Large intestine (tissue), 3 donors: ENCODE data around the gene NOS3. TPM values are rescaled to one million over a fixed set of nuclear protein-coding genes. Genes with fewer than 3 reads are reported as not detected.

Source experiments
- DNase-seq, 2 donors: peaks; one replicate each; pipeline versions ENCODE4 v3.0.0 to v3.0.0-alpha.2; 2013
- H3K27ac ChIP-seq: one replicate; pipeline ENCODE4 v1.5.1; 2013; ENCODE audit warnings: low read length
- H3K27me3 ChIP-seq: 2 replicates; pipeline ENCODE4 v1.6.1; 2013; ENCODE audit warnings: low read length; ENCODE audit not compliant: control insufficient read depth, insufficient read depth
- H3K36me3 ChIP-seq: 2 replicates; pipeline ENCODE4 v1.6.1; 2013; ENCODE audit warnings: low read length; ENCODE audit not compliant: control insufficient read depth, insufficient read depth
- H3K4me1 ChIP-seq: one replicate; pipeline ENCODE4 v1.6.1; 2013; ENCODE audit warnings: low read length; ENCODE audit not compliant: control insufficient read depth, insufficient read depth
- H3K4me3 ChIP-seq: one replicate; pipeline ENCODE4 v1.5.1; 2013; ENCODE audit warnings: low read length
- H3K9me3 ChIP-seq: one replicate; pipeline ENCODE4 v1.6.1; 2013; ENCODE audit warnings: mild to moderate bottlenecking, low read depth, low read length, moderate library complexity; ENCODE audit not compliant: control insufficient read depth
- WGBS: methylation state at CpG from one replicate; pipeline ENCODE4 v1.1.5; 2013; ENCODE audit warnings: low lambda C conversion rate; ENCODE audit not compliant: insufficient coverage; 5-methylcytosine and 5-hydroxymethylcytosine counted together
- polyA plus RNA-seq: library from polyadenylated mRNA; unstranded; fragments of 120-200 nt; gene quantifications from one replicate; pipeline ENCODE4 v1.2.1, GENCODE V29; 2013

NOS3 gene
- polyA plus RNA-seq, 1 donor, result 10.3 TPM

GRCh38 chr7:150946421-150947240 is 44.2 kb upstream of the NOS3 start:
- H3K27ac ChIP-seq, result no peak overlapping the region
- H3K4me3 ChIP-seq, result no peak overlapping the region
- no peak for DNase-seq
- H3K27me3 ChIP-seq, result peaks cover 22% of the 10 kb centered on the region
- no peaks in the 10 kb centered on the region for H3K36me3 ChIP-seq
- peaks cover 43% of the 10 kb centered on the region for H3K4me1 ChIP-seq
- WGBS, result no CpG with 5 or more reads among the region's 27 CpGs
- H3K9me3 ChIP-seq, result no peaks in the 10 kb centered on the region

- H3K27ac ChIP-seq, result no peak overlapping the region
- H3K36me3 ChIP-seq, result peaks cover 1% of the 10 kb centered on the region
- H3K4me1 ChIP-seq, result peaks cover 40% of the 10 kb centered on the region
- no CpG with 5 or more reads among the region's 31 CpGs for WGBS
- no peak for DNase-seq
- H3K27me3 ChIP-seq, result peaks cover 22% of the 10 kb centered on the region
- no peaks in the 10 kb centered on the region for H3K9me3 ChIP-seq
- H3K4me3 ChIP-seq, result no peak overlapping the region
Measured at GRCh38 chr7:150947241-150947745, 43.5 kb upstream of the NOS3 start.

GRCh38 chr7:150947761-150948651 is 42.8 kb upstream of the NOS3 start:
- H3K27ac ChIP-seq, result no peak overlapping the region
- H3K4me1 ChIP-seq, result peaks cover 37% of the 10 kb centered on the region
- H3K4me3 ChIP-seq, result no peak overlapping the region
- H3K27me3 ChIP-seq, result peaks cover 22% of the 10 kb centered on the region
- H3K9me3 ChIP-seq, result no peaks in the 10 kb centered on the region
- WGBS, result no CpG with 5 or more reads among the region's 34 CpGs
- peaks cover 4% of the 10 kb centered on the region for H3K36me3 ChIP-seq
- DNase-seq, result no peak

GRCh38 chr7:150948791-150949251 is 42.0 kb upstream of the NOS3 start:
- H3K27ac ChIP-seq, result no peak overlapping the region
- H3K4me3 ChIP-seq, result no peak overlapping the region
- peaks cover 35% of the 10 kb centered on the region for H3K4me1 ChIP-seq
- H3K9me3 ChIP-seq, result no peaks in the 10 kb centered on the region
- H3K36me3 ChIP-seq, result peaks cover 4% of the 10 kb centered on the region
- peaks cover 22% of the 10 kb centered on the region for H3K27me3 ChIP-seq
- WGBS, result no CpG with 5 or more reads among the region's 15 CpGs
- DNase-seq, result no peak

- no peak for DNase-seq
- WGBS, result no CpG with 5 or more reads among the region's 4 CpGs
Measured at GRCh38 chr7:150949564-150949963, 41.3 kb upstream of the NOS3 start.

GRCh38 chr7:150949971-150950491 is 40.8 kb upstream of the NOS3 start:
- WGBS, result no CpG with 5 or more reads among the region's 16 CpGs
- Histone ChIP-seq H3K27ac (no peak overlapping the region), H3K4me1 (peaks cover 26% of the 10 kb centered on the region), H3K27me3 (peaks cover 22% of the 10 kb centered on the region), H3K9me3 (no peaks in the 10 kb centered on the region), H3K4me3 (no peak overlapping the region), H3K36me3 (peaks cover 4% of the 10 kb centered on the region)
- no peak for DNase-seq

More at GRCh38 chr7:150949564-150949963, 41.3 kb upstream of the NOS3 start:
- Histone ChIP-seq H3K9me3 (no peaks in the 10 kb centered on the region), H3K36me3 (peaks cover 4% of the 10 kb centered on the region), H3K27me3 (peaks cover 22% of the 10 kb centered on the region), H3K4me3 (no peak overlapping the region), H3K27ac (no peak overlapping the region), H3K4me1 (peaks cover 31% of the 10 kb centered on the region)

GRCh38 chr7:150950496-150951180 is 40.2 kb upstream of the NOS3 start:
- no CpG with 5 or more reads among the region's 27 CpGs for WGBS
- Histone ChIP-seq H3K36me3 (peaks cover 4% of the 10 kb centered on the region), H3K4me3 (no peak overlapping the region), H3K9me3 (no peaks in the 10 kb centered on the region), H3K27me3 (peaks cover 22% of the 10 kb centered on the region), H3K4me1 (peaks cover 23% of the 10 kb centered on the region), H3K27ac (no peak overlapping the region)
- no peak for DNase-seq

- Histone ChIP-seq H3K36me3 (peaks cover 4% of the 10 kb centered on the region), H3K27ac (no peak overlapping the region), H3K4me1 (peaks cover 18% of the 10 kb centered on the region), H3K27me3 (peaks cover 25% of the 10 kb centered on the region), H3K4me3 (no peak overlapping the region), H3K9me3 (no peaks in the 10 kb centered on the region)
- DNase-seq, result no peak
- no CpG with 5 or more reads among the region's 16 CpGs for WGBS
Measured at GRCh38 chr7:150951181-150951520, 39.7 kb upstream of the NOS3 start.

- Histone ChIP-seq H3K27ac (no peak overlapping the region), H3K4me3 (no peak overlapping the region), H3K9me3 (no peaks in the 10 kb centered on the region), H3K36me3 (peaks cover 4% of the 10 kb centered on the region), H3K27me3 (peaks cover 23% of the 10 kb centered on the region), H3K4me1 (peaks cover 15% of the 10 kb centered on the region)
- no peak for DNase-seq
- no CpG with 5 or more reads among the region's 28 CpGs for WGBS
Measured at GRCh38 chr7:150951521-150951920, 39.3 kb upstream of the NOS3 start.
